Measurements from ENCODE around the gene CES4A. TPM values are rescaled to one million over a fixed set of nuclear protein-coding genes. Genes with fewer than 3 reads are reported as not detected.
"Not testable (repeated sequence)": the region's sequence is repeated elsewhere in the genome, so short reads cannot be mapped to it uniquely, and the experiment has no call there.

CES4A gene
- total RNA-seq, 1 experiment from 2014 or later = 5.1 TPM

DNA sequence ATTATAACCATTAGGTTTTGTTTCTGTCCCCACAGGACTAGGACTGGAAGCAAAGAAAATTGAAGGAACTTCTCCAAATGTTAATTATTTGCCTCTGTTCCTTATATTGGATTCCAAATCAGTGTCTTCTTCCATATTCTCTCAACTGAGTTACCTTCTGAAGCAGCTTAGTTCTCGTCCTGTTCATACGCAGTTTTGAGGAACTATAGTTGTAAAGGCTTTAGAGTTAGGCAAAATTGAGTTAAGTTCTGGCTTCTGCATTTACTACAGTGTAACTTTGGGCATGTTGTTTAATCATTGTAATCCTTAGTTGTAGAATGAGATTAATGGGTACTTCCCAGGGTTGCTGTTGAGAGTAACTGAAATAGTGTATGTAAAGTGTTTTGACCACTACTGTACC, 51.8 kb downstream of the CES4A start:
- no peak overlapping the region for H3K27ac Mint-ChIP-seq (ENCODE audit: low read depth, unreplicated experiment)

DNA sequence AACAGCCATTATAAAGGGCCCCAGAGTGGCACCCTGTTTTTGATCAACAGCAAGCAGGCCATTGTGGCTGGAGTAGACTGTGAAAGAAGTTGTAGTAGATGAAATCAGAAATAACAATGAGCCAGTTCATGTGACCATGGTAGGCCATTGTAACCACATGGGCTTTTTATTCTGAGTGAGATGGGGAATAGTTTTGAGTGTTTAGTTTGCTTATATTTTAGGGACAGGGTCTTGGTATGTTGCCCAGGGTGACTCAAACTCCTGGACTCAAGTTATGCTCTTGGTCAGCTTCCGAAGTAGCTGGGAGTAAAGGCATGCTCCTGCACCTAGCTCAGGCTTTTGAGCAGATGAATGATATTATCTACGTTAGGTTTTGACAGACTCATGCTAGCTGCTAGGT, 52.5 kb downstream of the CES4A start:
- POLR2A ChIA-PET = no interaction called here
- no TSS peak for BruUV-seq (replicated peaks)

More for the DNA sequence above, 51.8 kb downstream of the CES4A start:
- H3K4me3 Mint-ChIP-seq (ENCODE audit: unreplicated experiment) = no peak overlapping the region
- no peaks in the 10 kb centered on the region for H3K9me3 Mint-ChIP-seq (ENCODE audit: unreplicated experiment)
- TF ChIP-seq, protein P1, sequence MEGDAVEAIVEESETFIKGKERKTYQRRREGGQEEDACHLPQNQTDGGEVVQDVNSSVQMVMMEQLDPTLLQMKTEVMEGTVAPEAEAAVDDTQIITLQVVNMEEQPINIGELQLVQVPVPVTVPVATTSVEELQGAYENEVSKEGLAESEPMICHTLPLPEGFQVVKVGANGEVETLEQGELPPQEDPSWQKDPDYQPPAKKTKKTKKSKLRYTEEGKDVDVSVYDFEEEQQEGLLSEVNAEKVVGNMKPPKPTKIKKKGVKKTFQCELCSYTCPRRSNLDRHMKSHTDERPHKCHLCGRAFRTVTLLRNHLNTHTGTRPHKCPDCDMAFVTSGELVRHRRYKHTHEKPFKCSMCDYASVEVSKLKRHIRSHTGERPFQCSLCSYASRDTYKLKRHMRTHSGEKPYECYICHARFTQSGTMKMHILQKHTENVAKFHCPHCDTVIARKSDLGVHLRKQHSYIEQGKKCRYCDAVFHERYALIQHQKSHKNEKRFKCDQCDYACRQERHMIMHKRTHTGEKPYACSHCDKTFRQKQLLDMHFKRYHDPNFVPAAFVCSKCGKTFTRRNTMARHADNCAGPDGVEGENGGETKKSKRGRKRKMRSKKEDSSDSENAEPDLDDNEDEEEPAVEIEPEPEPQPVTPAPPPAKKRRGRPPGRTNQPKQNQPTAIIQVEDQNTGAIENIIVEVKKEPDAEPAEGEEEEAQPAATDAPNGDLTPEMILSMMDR (IDR thresholded peaks at IDR 0.05; ENCODE audit: unreplicated experiment) = no peak
- ChIA-PET POLR2A (interaction anchor here (1.2 kb wide), 1 partner anchor 10 kb away, joined by 11 read pairs; no protein-coding TSS in a partner anchor), CTCF (interaction anchor here (1.2 to 1.8 kb wide), 2 partner anchors 10 to 21 kb away, joined by 3 to 4 read pairs; no protein-coding TSS in a partner anchor)
- peaks cover 26% of the 10 kb centered on the region for H3K36me3 Mint-ChIP-seq (ENCODE audit: insufficient read depth, unreplicated experiment)
- H3K4me1 Mint-ChIP-seq (ENCODE audit: insufficient read depth, unreplicated experiment) = peaks cover 4% of the 10 kb centered on the region
- H3K27me3 Mint-ChIP-seq (ENCODE audit: insufficient read depth, unreplicated experiment) = no peaks in the 10 kb centered on the region
- DNase-seq (ENCODE audit: unreplicated experiment) = no peak
- intact Hi-C loops (cut with micrococcal nuclease) = no loop called here
- no TSS peak for BruUV-seq (replicated peaks)

DNA sequence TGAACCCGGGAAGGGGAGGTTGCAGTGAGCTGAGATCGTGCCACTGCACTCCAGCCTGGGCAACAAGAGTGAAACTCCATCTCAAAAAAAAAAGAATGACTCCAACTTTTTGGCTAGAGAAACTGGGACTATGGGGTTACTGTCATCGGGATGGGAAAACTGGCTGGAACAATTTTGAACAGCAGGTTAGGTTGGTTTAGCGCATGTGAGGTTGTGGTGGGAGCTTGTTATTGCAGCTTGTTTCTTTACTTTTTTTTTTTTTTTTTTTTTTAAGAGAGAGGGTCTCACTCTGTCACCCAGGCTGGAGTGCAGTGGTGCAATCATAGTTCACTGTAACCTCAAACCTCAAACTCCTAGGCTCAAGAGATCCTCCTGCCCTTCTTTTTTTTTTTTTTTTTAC, 53.1 kb downstream of the CES4A start:
- H3K9me3 Mint-ChIP-seq (ENCODE audit: unreplicated experiment); intact Hi-C loops (cut with micrococcal nuclease); H3K27me3 Mint-ChIP-seq (ENCODE audit: insufficient read depth, unreplicated experiment); H3K4me3 Mint-ChIP-seq (ENCODE audit: unreplicated experiment); DNase-seq (ENCODE audit: unreplicated experiment); H3K4me1 Mint-ChIP-seq (ENCODE audit: insufficient read depth, unreplicated experiment); BruUV-seq (replicated peaks); POLR2A ChIA-PET; H3K27ac Mint-ChIP-seq (ENCODE audit: low read depth, unreplicated experiment): not testable (repeated sequence)
- CTCF ChIA-PET = interaction anchor here (0.7 to 1.5 kb wide), 3 partner anchors 14 to 70 kb away, joined by 3 to 5 read pairs (median 4); no protein-coding TSS in a partner anchor
- H3K36me3 Mint-ChIP-seq (ENCODE audit: insufficient read depth, unreplicated experiment) = peaks cover 21% of the 10 kb centered on the region

More for the DNA sequence above, 52.5 kb downstream of the CES4A start:
- no peak overlapping the region for H3K4me3 Mint-ChIP-seq (ENCODE audit: unreplicated experiment)
- no peaks in the 10 kb centered on the region for H3K27me3 Mint-ChIP-seq (ENCODE audit: insufficient read depth, unreplicated experiment)
- H3K27ac Mint-ChIP-seq (ENCODE audit: low read depth, unreplicated experiment) = no peak overlapping the region
- TF ChIP-seq, protein P1 (IDR thresholded peaks at IDR 0.05; ENCODE audit: unreplicated experiment) = no peak
- H3K9me3 Mint-ChIP-seq (ENCODE audit: unreplicated experiment) = no peaks in the 10 kb centered on the region
- H3K36me3 Mint-ChIP-seq (ENCODE audit: insufficient read depth, unreplicated experiment) = peaks cover 26% of the 10 kb centered on the region
- CTCF ChIA-PET = interaction anchor here (0.6 to 1.5 kb wide), 4 partner anchors 14 to 148 kb away, joined by 3 to 5 read pairs (median 4); no protein-coding TSS in a partner anchor
- H3K4me1 Mint-ChIP-seq (ENCODE audit: insufficient read depth, unreplicated experiment) = peaks cover 4% of the 10 kb centered on the region
- no peak for DNase-seq (ENCODE audit: unreplicated experiment)
- intact Hi-C loops (cut with micrococcal nuclease) = no loop called here

DNA sequence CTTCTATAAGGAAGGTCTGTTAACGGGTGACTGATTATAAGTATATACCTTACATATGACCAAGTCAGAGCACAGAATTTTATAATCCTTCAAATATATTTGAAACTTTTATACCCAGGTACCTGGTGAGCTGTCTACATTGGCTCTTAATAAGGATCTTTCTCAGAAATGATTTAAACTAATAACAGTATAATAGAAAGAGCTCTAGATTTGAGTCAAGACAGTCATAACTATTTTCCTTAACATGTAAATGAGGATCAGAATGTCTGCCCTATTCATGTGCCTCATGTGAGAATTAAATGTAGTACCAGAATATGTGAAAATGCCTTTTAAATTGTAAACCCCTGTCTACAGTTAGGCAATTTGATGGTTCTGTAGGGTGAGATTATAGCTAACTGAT, 55.0 kb downstream of the CES4A start:
- H3K4me3 Mint-ChIP-seq (ENCODE audit: unreplicated experiment) = no peak overlapping the region
- POLR2A ChIA-PET = interaction anchor here (0.9 to 3.5 kb wide), 4 partner anchors 8 to 15 kb away, joined by 3 to 24 read pairs (median 14); no protein-coding TSS in a partner anchor
- peaks cover 25% of the 10 kb centered on the region for H3K36me3 Mint-ChIP-seq (ENCODE audit: insufficient read depth, unreplicated experiment)
- intact Hi-C loops (cut with micrococcal nuclease) = no loop called here
- H3K9me3 Mint-ChIP-seq (ENCODE audit: unreplicated experiment) = no peaks in the 10 kb centered on the region
- no TSS peak for BruUV-seq (replicated peaks)
- no peak overlapping the region for H3K27ac Mint-ChIP-seq (ENCODE audit: low read depth, unreplicated experiment)
- peaks cover 4% of the 10 kb centered on the region for H3K4me1 Mint-ChIP-seq (ENCODE audit: insufficient read depth, unreplicated experiment)
- TF ChIP-seq, protein P1 (IDR thresholded peaks at IDR 0.05; ENCODE audit: unreplicated experiment) = no peak
- CTCF ChIA-PET = interaction anchor here (0.6 to 2.0 kb wide), 5 partner anchors 13 to 477 kb away, joined by 3 to 7 read pairs (median 3); no protein-coding TSS in a partner anchor
- DNase-seq (ENCODE audit: unreplicated experiment) = no peak
- H3K27me3 Mint-ChIP-seq (ENCODE audit: insufficient read depth, unreplicated experiment) = no peaks in the 10 kb centered on the region
